Activated B cell treated with CpG ODN at 0.5 μM for 24 hours (primary cell): Measurements from ENCODE around the gene CDH12. TPM values are rescaled to one million over a fixed set of nuclear protein-coding genes. Genes with fewer than 3 reads are reported as not detected.

Experiments
- ATAC-seq: fragments of 200-7000 bp; cut with Tn5 transposase; one replicate; pipeline ENCODE4 v1.10.0; 2021; ENCODE audit warnings: low read depth, mild to moderate bottlenecking, moderate library complexity
- CTCF ChIA-PET: fragments of 350-600 bp; sonication (Branson Sonifier 250); formaldehyde crosslinking; loops from one replicate; lab custom pipeline; 2021; ENCODE audit warnings: antibody characterized with exemption; lab: Charles Lee
- POLR2A ChIA-PET: fragments of 350-600 bp; sonication (Branson Sonifier 250); formaldehyde crosslinking; loops from one replicate; lab custom pipeline; 2021; ENCODE audit warnings: antibody characterized with exemption; lab: Charles Lee
- DNase-seq: peaks from one replicate; pipeline ENCODE4 v3.0.0; 2022
- H3K27ac Mint-ChIP-seq: one replicate; pipeline ENCODE4 v1.8.0; 2020; ENCODE audit warnings: mixed read lengths
- H3K27me3 Mint-ChIP-seq: one replicate; pipeline ENCODE4 v1.8.0; 2021; ENCODE audit warnings: mixed read lengths
- H3K36me3 Mint-ChIP-seq: one replicate; pipeline ENCODE4 v1.8.0; 2021; ENCODE audit warnings: low read depth, mixed read lengths
- H3K4me1 Mint-ChIP-seq: one replicate; pipeline ENCODE4 v1.8.0; 2021; ENCODE audit warnings: mixed read lengths
- H3K4me3 Mint-ChIP-seq: one replicate; pipeline ENCODE4 v1.8.0; 2020; ENCODE audit warnings: mild to moderate bottlenecking, mixed read lengths
- H3K9me3 Mint-ChIP-seq: one replicate; pipeline ENCODE4 v1.8.0; 2020; ENCODE audit warnings: mixed read lengths
- CTCF ChIP-seq: fragments of 200-600 bp; IDR thresholded peaks from one replicate; pipeline ENCODE4 v1.8.0; 2022; ENCODE audit warnings: antibody characterized with exemption, mild to moderate bottlenecking
- intact Hi-C: fragments of 100-400 bp; cut with micrococcal nuclease; formaldehyde crosslinking; loops from one replicate; pipeline ENCODE4 v1.15.1; 2024
- total RNA-seq: library from RNA; stranded (reverse); gene quantifications from 2 replicates; pipeline ENCODE4 v1.2.3, GENCODE V29; 2022

CDH12 gene
- total RNA-seq, 1 donor from 2014 or later = not detected

GRCh38 chr5:22751536-22751935 lies 101.6 kb downstream of the CDH12 start:
- H3K4me3 Mint-ChIP-seq = no peak overlapping the region
- ATAC-seq (no peak), DNase-seq (no peak)
- H3K27me3 Mint-ChIP-seq = no peaks in the 10 kb centered on the region
- no peaks in the 10 kb centered on the region for H3K9me3 Mint-ChIP-seq
- no peaks in the 10 kb centered on the region for H3K4me1 Mint-ChIP-seq
- no peak for TF ChIP-seq CTCF
- intact Hi-C loops = no loop called here
- H3K27ac Mint-ChIP-seq = no peak overlapping the region
- CTCF ChIA-PET = no interaction called here
- no peaks in the 10 kb centered on the region for H3K36me3 Mint-ChIP-seq
- POLR2A ChIA-PET = no interaction called here

- POLR2A ChIA-PET = no interaction called here
- no peaks in the 10 kb centered on the region for H3K27me3 Mint-ChIP-seq
- H3K36me3 Mint-ChIP-seq = no peaks in the 10 kb centered on the region
- CTCF ChIA-PET = no interaction called here
- intact Hi-C loops = no loop called here
- no peak overlapping the region for H3K27ac Mint-ChIP-seq
- TF ChIP-seq CTCF = no peak
- no peak for ATAC-seq
- DNase-seq = no peak
- no peaks in the 10 kb centered on the region for H3K4me1 Mint-ChIP-seq
- H3K4me3 Mint-ChIP-seq = no peak overlapping the region
- H3K9me3 Mint-ChIP-seq = no peaks in the 10 kb centered on the region
Measured at GRCh38 chr5:22736443-22737003, 116.6 kb downstream of the CDH12 start.

- Mint-ChIP-seq H3K36me3 (no peaks in the 10 kb centered on the region), H3K27me3 (no peaks in the 10 kb centered on the region), H3K27ac (no peak overlapping the region), H3K9me3 (no peaks in the 10 kb centered on the region), H3K4me1 (no peaks in the 10 kb centered on the region), H3K4me3 (no peak overlapping the region)
- TF ChIP-seq CTCF = no peak
- POLR2A ChIA-PET = no interaction called here
- CTCF ChIA-PET = no interaction called here
- intact Hi-C loops = no loop called here
- DNase-seq = no peak
- ATAC-seq = no peak
Measured at GRCh38 chr5:22734907-22735306, 118.2 kb downstream of the CDH12 start.

- no peak overlapping the region for H3K27ac Mint-ChIP-seq
- H3K4me1 Mint-ChIP-seq = no peaks in the 10 kb centered on the region
- CTCF ChIA-PET = no interaction called here
- H3K9me3 Mint-ChIP-seq = peaks cover 7% of the 10 kb centered on the region
- no peaks in the 10 kb centered on the region for H3K27me3 Mint-ChIP-seq
- no peak overlapping the region for H3K4me3 Mint-ChIP-seq
- no peak for DNase-seq
- H3K36me3 Mint-ChIP-seq = no peaks in the 10 kb centered on the region
- intact Hi-C loops = no loop called here
- POLR2A ChIA-PET = no interaction called here
- no peak for TF ChIP-seq CTCF
- ATAC-seq = no peak
Measured at GRCh38 chr5:22728610-22729009, 124.5 kb downstream of the CDH12 start.

GRCh38 chr5:22722491-22722890 lies 130.7 kb downstream of the CDH12 start:
- H3K36me3 Mint-ChIP-seq = no peaks in the 10 kb centered on the region
- H3K4me3 Mint-ChIP-seq = no peak overlapping the region
- ChIA-PET CTCF (no interaction called here), POLR2A (no interaction called here)
- ATAC-seq = no peak
- peaks cover 17% of the 10 kb centered on the region for H3K9me3 Mint-ChIP-seq
- H3K27ac Mint-ChIP-seq = no peak overlapping the region
- no peak for TF ChIP-seq CTCF
- H3K27me3 Mint-ChIP-seq = no peaks in the 10 kb centered on the region
- H3K4me1 Mint-ChIP-seq = no peaks in the 10 kb centered on the region
- intact Hi-C loops = no loop called here
- DNase-seq = no peak
